PFSK-1 (cell line): ENCODE measurements around the gene TDRD5.

Experiments used
- FOXP2 ChIP-seq: optimal IDR thresholded peaks from 2 replicates; pipeline ENCODE3; 2011; ENCODE audit warnings: borderline replicate concordance, control low read depth, inconsistent platforms; ENCODE audit not compliant: insufficient read depth; ENCODE audit errors: extremely low read length, extremely low read depth
- POLR2AphosphoS5 ChIP-seq: IDR thresholded peaks from 2 replicates; pipeline ENCODE4 v1.6.1; 2012; ENCODE audit warnings: low read depth, mild to moderate bottlenecking, control low read depth, low read length, moderate library complexity
- REST ChIP-seq, 2 experiments: IDR thresholded peaks; 2 replicates each; pipeline versions ENCODE4 v1.6.1 to v1.8.0; 2011 to 2012; ENCODE audit warnings: low read depth in 2 of 2, low read length in 2 of 2, control low read depth in 1 of 2, inconsistent platforms in 1 of 2, mild to moderate bottlenecking in 1 of 2, moderate library complexity in 1 of 2; ENCODE audit not compliant: insufficient read depth in 1 of 2
- SIN3A ChIP-seq: IDR thresholded peaks from 2 replicates; pipeline ENCODE4 v1.6.1; 2012; ENCODE audit warnings: mild to moderate bottlenecking, low read length, moderate library complexity, borderline replicate concordance; ENCODE audit not compliant: insufficient read depth
- TAF1 ChIP-seq: IDR thresholded peaks from 2 replicates; pipeline ENCODE4 v1.6.1; 2012; ENCODE audit warnings: low read length, control low read depth, borderline replicate concordance; ENCODE audit not compliant: insufficient read depth

The TDRD5 gene

GRCh38 chr1:179714623-179715022 lies 123.0 kb downstream of the TDRD5 start:
- no peak for TF ChIP-seq TAF1

DNA sequence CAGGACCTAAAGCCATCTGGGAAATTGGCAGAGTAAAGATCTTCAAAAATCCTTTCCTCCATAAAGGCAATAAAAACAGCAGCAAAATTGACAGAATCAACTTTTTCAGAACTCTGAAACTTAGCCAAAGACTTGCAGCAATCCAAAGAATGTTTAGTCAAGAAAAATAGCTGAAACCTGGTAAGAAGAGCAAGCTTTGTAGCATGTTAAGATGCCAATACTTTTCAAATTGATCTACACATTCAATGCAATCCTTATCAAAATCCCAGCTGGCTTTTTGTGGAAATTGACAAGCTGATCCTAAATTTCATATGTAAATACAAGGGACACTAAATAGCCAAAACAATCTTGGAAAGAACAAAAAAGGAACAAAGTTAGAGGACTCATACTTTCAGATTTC lies 127.6 kb downstream of the TDRD5 start:
- TF ChIP-seq POLR2AphosphoS5: no peak
- TF ChIP-seq REST (IDR thresholded peaks at IDR 0.05; ENCODE audit: insufficient read depth in 1 of 2, low read depth in 2 of 2, low read length in 2 of 2): no peak
- no peak for TF ChIP-seq TAF1
- no peak for TF ChIP-seq FOXP2
- no peak for TF ChIP-seq SIN3A

- no peak for TF ChIP-seq TAF1
- TF ChIP-seq POLR2AphosphoS5: no peak
- TF ChIP-seq FOXP2: no peak
- no peak for TF ChIP-seq SIN3A
- TF ChIP-seq REST (IDR thresholded peaks at IDR 0.05; ENCODE audit: insufficient read depth in 1 of 2, low read depth in 2 of 2, low read length in 2 of 2): no peak
Measured at GRCh38 chr1:179728271-179728670, 136.6 kb downstream of the TDRD5 start.

DNA sequence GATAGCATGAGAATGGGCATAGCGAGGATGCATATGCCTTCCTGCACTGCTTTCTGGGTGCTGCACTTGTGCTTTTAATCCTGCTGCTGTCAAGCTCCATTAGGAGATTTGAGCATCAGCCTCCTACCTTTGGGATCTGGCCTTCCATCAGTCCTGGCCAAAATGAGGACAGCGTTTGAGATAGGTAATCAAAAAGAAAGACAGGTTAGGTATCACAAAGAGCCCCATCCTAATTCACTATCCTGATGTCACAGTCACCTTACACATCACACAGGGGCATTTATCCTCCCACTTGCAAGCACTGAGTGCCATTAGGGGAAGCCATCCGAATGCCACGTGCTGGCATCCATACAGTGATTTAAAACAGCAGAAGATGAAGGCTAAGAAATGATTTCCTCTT lies 138.2 kb downstream of the TDRD5 start:
- no peak for TF ChIP-seq POLR2AphosphoS5

- TF ChIP-seq REST (IDR thresholded peaks at IDR 0.05; ENCODE audit: insufficient read depth in 1 of 2, low read depth in 2 of 2, low read length in 2 of 2) (no peak), FOXP2 (no peak), POLR2AphosphoS5 (no peak), TAF1 (no peak), SIN3A (no peak)
Measured at GRCh38 chr1:179731643-179732042, 140.0 kb downstream of the TDRD5 start.
